Purkinje cell (primary cell): ENCODE measurements around the gene RIPK1. TPM values are rescaled to one million over a fixed set of nuclear protein-coding genes. Genes with fewer than 3 reads are reported as not detected.

ENCODE experiments used
- polyA plus RNA-seq: library from polyadenylated mRNA; unstranded; fragments of >200 nt; fragmentation: Nextera tagmentation; gene quantifications from 2 replicates; pipeline ENCODE4 v1.2.1, GENCODE V29; 2014

Gene RIPK1
- polyA plus RNA-seq, result 1.4 and 2.4 TPM in 2 replicates

GRCh38 chr6:3068329-3069214 lies at the start of gene RIPK1:
Gene RIPK1, plus strand, starts transcription at chr6:3068494. Its CDS starts 8,330 bp downstream, at chr6:3076824.

GRCh38 chr6:3118353-3119039 lies 50.2 kb downstream of the RIPK1 start, which contains the start of gene BPHL:
Gene BPHL, plus strand, starts transcription at chr6:3118711. Its CDS starts 30 bp downstream, at chr6:3118741.

GRCh38 chr6:3157131-3157933 lies 89.0 kb downstream of the RIPK1 start, which contains the start of gene TUBB2A:
Gene TUBB2A, minus strand, starts transcription at chr6:3157544. Its CDS starts 81 bp downstream, at chr6:3157463.

Other genes with a start within 250 kb of the RIPK1 start
- 2.5 and 8.1 TPM in 2 replicates for gene SERPINB1, start 226.6 kb upstream of the RIPK1 start, polyA plus RNA-seq
- 18.0 and 20.6 TPM in 2 replicates for gene SERPINB9, start 165.2 kb upstream of the RIPK1 start, polyA plus RNA-seq
- gene SERPINB6, start 96.9 kb upstream of the RIPK1 start, polyA plus RNA-seq, result 13.6 and 23.1 TPM in 2 replicates
- gene NQO2, start 68.6 kb upstream of the RIPK1 start, polyA plus RNA-seq, result 65.0 and 96.8 TPM in 2 replicates
- 12.4 and 17.4 TPM in 2 replicates for gene BPHL, start 50.2 kb downstream of the RIPK1 start, polyA plus RNA-seq
- 204 and 321 TPM in 2 replicates for gene TUBB2A, start 89.0 kb downstream of the RIPK1 start, polyA plus RNA-seq
- 46.3 and 56.3 TPM in 2 replicates for gene TUBB2B, start 159.2 kb downstream of the RIPK1 start, polyA plus RNA-seq
- gene PSMG4, start 190.5 kb downstream of the RIPK1 start, polyA plus RNA-seq, result 43.5 and 47.2 TPM in 2 replicates